ENCODE data around the gene LSM12.
"Not testable (repeated sequence)": the region's sequence is repeated elsewhere in the genome, so short reads cannot be mapped to it uniquely, and the experiment has no call there.

LSM12 gene

GRCh38 chr17:44000141-44000860 lies 66.2 kb downstream of the LSM12 start:
- TF ChIP-seq CTCF (IDR thresholded peaks at IDR 0.05; ENCODE audit: control insufficient read depth, insufficient read depth, low read depth, low read length, missing control alignments), result no peak
- H3K4me3 ChIP-seq (ENCODE audit: control insufficient read depth, low read depth, low read length), result no peak overlapping the region
- no peak for DNase-seq (ENCODE audit: low read depth)

- no peak overlapping the region for H3K4me3 ChIP-seq (ENCODE audit: control insufficient read depth, low read depth, low read length)
- DNase-seq (ENCODE audit: low read depth), result no peak
- TF ChIP-seq CTCF (IDR thresholded peaks at IDR 0.05; ENCODE audit: control insufficient read depth, insufficient read depth, low read depth, low read length, missing control alignments), result no peak
Observed at GRCh38 chr17:43999024-43999423, 67.4 kb downstream of the LSM12 start.

- peak; percentile 31 for DNase-seq (ENCODE audit: low read depth)
- TF ChIP-seq CTCF (IDR thresholded peaks at IDR 0.05; ENCODE audit: control insufficient read depth, insufficient read depth, low read depth, low read length, missing control alignments), result no peak
- H3K4me3 ChIP-seq (ENCODE audit: control insufficient read depth, low read depth, low read length), result no peak overlapping the region
Observed at GRCh38 chr17:43998552-43998951, 67.9 kb downstream of the LSM12 start.

- DNase-seq (ENCODE audit: low read depth); H3K4me3 ChIP-seq (ENCODE audit: control insufficient read depth, low read depth, low read length): not testable (repeated sequence)
Observed at GRCh38 chr17:43997180-43997579, 69.3 kb downstream of the LSM12 start.

- DNase-seq (ENCODE audit: low read depth), result no peak
- TF ChIP-seq CTCF (IDR thresholded peaks at IDR 0.05; ENCODE audit: control insufficient read depth, insufficient read depth, low read depth, low read length, missing control alignments), result no peak
- no peak overlapping the region; the same call in none of the 2 replicates for H3K4me3 ChIP-seq (ENCODE audit: control insufficient read depth, low read depth, low read length)
Observed at GRCh38 chr17:43995150-43995471, 71.4 kb downstream of the LSM12 start.

GRCh38 chr17:43994272-43995149 lies 72.0 kb downstream of the LSM12 start:
- TF ChIP-seq CTCF (IDR thresholded peaks at IDR 0.05; ENCODE audit: control insufficient read depth, insufficient read depth, low read depth, low read length, missing control alignments), result peak; percentile 91
- no peak for DNase-seq (ENCODE audit: low read depth)
- peak overlapping the region; percentile 53 for H3K4me3 ChIP-seq (ENCODE audit: control insufficient read depth, low read depth, low read length)

- no peak for DNase-seq (ENCODE audit: low read depth)
- TF ChIP-seq CTCF (IDR thresholded peaks at IDR 0.05; ENCODE audit: control insufficient read depth, insufficient read depth, low read depth, low read length, missing control alignments), result no peak
- no peak overlapping the region for H3K4me3 ChIP-seq (ENCODE audit: control insufficient read depth, low read depth, low read length)
Observed at GRCh38 chr17:43992641-43993040, 73.8 kb downstream of the LSM12 start.
